K562 (cell line): ENCODE measurements around the gene ATP6V0A1. TPM values are rescaled to one million over a fixed set of nuclear protein-coding genes. Genes with fewer than 3 reads are reported as not detected.

Experiments
- ATAC-seq: fragments of 200-7000 bp; cut with Tn5 transposase; 3 replicates; pipeline ENCODE4 v1.9.1; 2020; ENCODE audit warnings: moderate library complexity
- BruUV-seq: library from RNA; stranded (reverse); fragments of 400-500 nt; replicated peaks from 2 replicates; lab custom pipeline; 2021; lab: Mats Ljungman, UMichigan
- CTCF ChIA-PET: fragments of 300-600 bp; formaldehyde crosslinking; extraction: SDS; loops from one replicate; lab custom pipeline; 2021; ENCODE audit warnings: low intra/inter-chr PET ratio; lab: Yijun Ruan, JAX
- POLR2A ChIA-PET: fragments of 300-600, 350-650 bp; sonication (Branson Sonifier 250); formaldehyde crosslinking; extraction: SDS; loops from one replicate; lab custom pipeline; 2021; ENCODE audit warnings: antibody characterized with exemption, inconsistent platforms; lab: Yijun Ruan, JAX
- DNase-seq, 4 experiments: peaks; one replicate each; pipeline versions ENCODE4 v3.0.0 to v3.0.0-alpha.2; 2011 to 2018; ENCODE audit warnings: low spot score in 3 of 4, mixed read lengths in 3 of 4; ENCODE audit errors: extremely low read depth in 1 of 4
- FAIRE-seq: peaks from 2 replicates; lab custom pipeline; 2011; peaks lifted over from hg19 to GRCh38; lab: Jason Lieb, UNC
- H2AFZ ChIP-seq: 2 replicates; pipeline ENCODE4 v1.6.0; 2011; ENCODE audit warnings: low read depth, low read length, control low read depth, inconsistent platforms
- H3K27ac ChIP-seq: fragments of 200-600 bp; 3 replicates; pipeline ENCODE4 v1.8.0; 2011; ENCODE audit warnings: low read depth, mild to moderate bottlenecking, control low read depth, inconsistent platforms, low read length, moderate library complexity, mixed read lengths; ENCODE audit errors: extremely low read depth
- H3K27me3 ChIP-seq, 2 experiments: fragments of 300-600 bp in 1 of 2; 2 replicates in 1 of 2; 3 replicates in 1 of 2; pipeline versions ENCODE4 v1.6.0 to v1.8.0; 2011; ENCODE audit warnings: inconsistent platforms in 2 of 2, low read length in 2 of 2, mild to moderate bottlenecking in 1 of 2, mixed read lengths in 1 of 2, moderate library complexity in 1 of 2; ENCODE audit not compliant: control insufficient read depth in 2 of 2, insufficient read depth in 2 of 2
- H3K36me3 ChIP-seq: fragments of 300-600 bp; 3 replicates; pipeline ENCODE4 v1.8.0; 2011; ENCODE audit warnings: mild to moderate bottlenecking, low read length, inconsistent platforms; ENCODE audit not compliant: control insufficient read depth, insufficient read depth
- H3K4me1 ChIP-seq, 2 experiments: fragments of 200-600 bp in 1 of 2; replicated peaks in 1 of 2; 2 replicates in 1 of 2; 3 replicates in 1 of 2; pipeline versions ENCODE4 v1.5.1 to v1.8.0; 2011; ENCODE audit warnings: inconsistent platforms in 2 of 2, low read length in 2 of 2, mild to moderate bottlenecking in 1 of 2, mixed read lengths in 1 of 2, moderate library complexity in 1 of 2; ENCODE audit not compliant: control insufficient read depth in 2 of 2, insufficient read depth in 2 of 2
- H3K4me2 ChIP-seq: 2 replicates; pipeline ENCODE4 v1.6.1; 2011; ENCODE audit warnings: low read length, control low read depth, inconsistent platforms, mixed read lengths; ENCODE audit not compliant: insufficient read depth
- H3K4me3 ChIP-seq: fragments of 200-600 bp; sonication (generic), shearing (Covaris generic); 2 replicates; pipeline ENCODE4 v1.5.1; 2016; ENCODE audit warnings: control low read depth, inconsistent platforms
- H3K79me2 ChIP-seq: fragments of 200-600 bp; 3 replicates; pipeline ENCODE4 v1.8.0; 2011; ENCODE audit warnings: low read length, inconsistent platforms; ENCODE audit not compliant: control insufficient read depth, insufficient read depth
- H3K9ac ChIP-seq, 2 experiments: 2 replicates each; pipeline versions ENCODE4 v1.6.0 to v1.6.1; 2011; ENCODE audit warnings: low read depth in 2 of 2, low read length in 2 of 2, control low read depth in 1 of 2, inconsistent platforms in 1 of 2, mild to moderate bottlenecking in 1 of 2, mixed read lengths in 1 of 2; ENCODE audit not compliant: insufficient read depth in 1 of 2
- H3K9me1 ChIP-seq: one replicate; pipeline ENCODE4 v1.6.0; 2011; ENCODE audit warnings: inconsistent platforms, mild to moderate bottlenecking, low read length, moderate library complexity; ENCODE audit not compliant: control insufficient read depth, insufficient read depth
- H3K9me3 ChIP-seq: replicated peaks from 2 replicates; pipeline ENCODE4 v1.5.1; 2011; ENCODE audit warnings: low read depth, low read length, inconsistent platforms; ENCODE audit not compliant: control insufficient read depth, insufficient read depth
- H4K20me1 ChIP-seq: replicated peaks from 2 replicates; pipeline ENCODE4 v1.6.1; 2011; ENCODE audit warnings: low read length, inconsistent platforms, mixed read lengths; ENCODE audit not compliant: control insufficient read depth, insufficient read depth
- MIER1 ChIP-seq: fragments of 450-650 bp; IDR thresholded peaks from 2 replicates; pipeline ENCODE4 v1.6.1; 2016; ENCODE audit warnings: antibody characterized with exemption, mild to moderate bottlenecking, low read depth
- PHF21A ChIP-seq: fragments of 450-650 bp; IDR thresholded peaks from 2 replicates; pipeline ENCODE4 v1.6.1; 2017; ENCODE audit warnings: low read depth, borderline replicate concordance
- POLR2G ChIP-seq: fragments of 200-400 bp; formaldehyde crosslinking; IDR thresholded peaks from 2 replicates; pipeline ENCODE4 v1.6.1; 2017; ENCODE audit warnings: low read depth, mild to moderate bottlenecking, antibody characterized with exemption, low read length, moderate library complexity
- RBM22 ChIP-seq: fragments of 200-400 bp; formaldehyde crosslinking; IDR thresholded peaks from 2 replicates; pipeline ENCODE4 v1.6.1; 2018; ENCODE audit warnings: low read length, low read depth; ENCODE audit not compliant: poor library complexity, severe bottlenecking
- WGBS: fragments of 100-300 bp; shearing (Covaris generic); methylation state at CpG from one replicate; pipeline ENCODE4 v1.1.6; 2016; ENCODE audit warnings: low coverage, mixed read lengths; ENCODE audit not compliant: insufficient coverage; ENCODE audit errors: missing lambda C conversion rate; 5-methylcytosine and 5-hydroxymethylcytosine counted together
- in situ Hi-C: fragments of 300-500 bp; cut with MboI; formaldehyde crosslinking; loops from 4 replicates; pipeline ENCODE4 v1.15.0; 2018; ENCODE audit warnings: inconsistent platforms, mixed read lengths
- intact Hi-C: fragments of 100-400 bp; cut with micrococcal nuclease; formaldehyde crosslinking; loops from 2 replicates; pipeline ENCODE4 v1.14.2; 2022
- polyA plus RNA-seq, 8 experiments: library from polyadenylated mRNA; depleted of rRNA in 4 of 8; stranded (reverse) in 5 of 8; unstranded in 3 of 8; fragments of >200 nt; fragmentation: Nextera tagmentation in 2 of 8; fragmentation: Illumina TruSeq in 1 of 8; extraction: Ambion mirVana in 2 of 8; extraction: Trizol in 1 of 8; gene quantifications; 2 replicates each; pipeline versions ENCODE4 v1.2.1 to v1.2.3, GENCODE V29; 2011 to 2014; ENCODE audit warnings: inconsistent platforms in 1 of 8, missing spikeins in 1 of 8
- total RNA-seq, 7 experiments: library from RNA; depleted of rRNA in 6 of 7; stranded (reverse); fragments of >200 nt in 6 of 7; fragmentation: Illumina TruSeq in 2 of 7; extraction: Trizol in 2 of 7; gene quantifications; 2 replicates each; pipeline versions ENCODE4 v1.2.1 to v1.2.3, GENCODE V29; 2011 to 2021; ENCODE audit warnings: low replicate concordance in 1 of 7

The ATP6V0A1 gene
- total and polyA plus RNA-seq, 9 of the 15 experiments (the other 6 are each of a cell fraction or from before 2014, with no cell fraction given) = 11.8 to 158 (median 75.5) TPM

DNA sequence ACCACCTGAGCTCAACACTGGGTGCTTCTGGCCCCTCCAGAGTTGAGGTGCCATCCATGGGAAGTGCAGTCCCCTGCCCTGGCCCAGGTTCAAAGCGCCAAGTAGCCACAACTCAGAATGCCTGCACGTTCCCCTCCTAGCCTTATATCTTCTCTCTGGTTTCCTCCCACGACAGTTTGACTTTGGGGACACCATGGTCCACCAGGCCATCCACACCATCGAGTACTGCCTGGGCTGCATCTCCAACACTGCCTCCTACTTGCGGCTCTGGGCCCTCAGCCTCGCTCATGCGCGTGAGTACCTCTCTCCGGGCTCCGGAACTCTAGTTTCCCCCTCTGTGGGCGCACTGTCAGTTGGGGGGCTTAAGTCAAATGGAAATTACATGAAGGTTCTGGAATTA is 55.0 kb downstream of the ATP6V0A1 start:
- Histone ChIP-seq H3K27me3 (no peaks in the 10 kb centered on the region), H3K4me1 (peaks cover 30 to 32% of the 10 kb centered on the region in 2 experiments), H4K20me1 (no peaks in the 10 kb centered on the region), H3K4me2 (no peak overlapping the region), H3K9me1 (peaks cover 7% of the 10 kb centered on the region), H3K9ac (peak overlapping the region in 1 of 2 experiments; percentile 75; a peak in 1 of 4 replicates), H2AFZ (no peak overlapping the region), H3K36me3 (peaks cover 88% of the 10 kb centered on the region), H3K79me2 (peaks cover 11% of the 10 kb centered on the region; the same call in 1 of the 3 replicates)
- no TSS peak for BruUV-seq
- FAIRE-seq (no peak), DNase-seq (no peak), ATAC-seq (no peak)
- in situ Hi-C loops (no loop called here), intact Hi-C loops (no loop called here)
- CTCF ChIA-PET = no interaction called here
- POLR2A ChIA-PET = no interaction called here
- 88% methylated on average over 11 of the region's 11 CpGs for WGBS
- TF ChIP-seq MIER1 (no peak), RBM22 (peak; percentile 10)
- TF ChIP-seq, all 486 proteins: peak for 1
- no peak overlapping the region for H3K27ac ChIP-seq
- H3K4me3 ChIP-seq = no peak overlapping the region
- no peaks in the 10 kb centered on the region for H3K9me3 ChIP-seq

DNA sequence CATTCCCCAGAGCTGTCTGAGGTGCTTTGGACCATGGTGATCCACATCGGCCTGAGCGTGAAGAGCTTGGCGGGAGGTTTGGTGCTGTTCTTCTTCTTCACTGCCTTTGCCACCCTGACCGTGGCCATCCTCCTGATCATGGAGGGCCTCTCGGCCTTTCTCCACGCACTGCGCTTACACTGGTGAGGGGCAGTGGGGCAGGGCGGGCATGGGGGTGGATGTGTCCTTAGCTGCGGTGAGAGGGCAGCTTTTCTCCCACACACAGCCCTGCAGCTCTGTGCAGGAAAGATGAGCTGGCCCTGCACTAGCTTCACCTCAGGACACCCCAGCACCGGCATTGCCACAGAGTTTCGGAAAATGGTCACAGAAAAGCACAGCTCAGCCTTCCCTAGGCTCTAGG is 55.6 kb downstream of the ATP6V0A1 start:
- DNase-seq (peak in 1 of 4 experiments; percentile 4), ATAC-seq (no peak), FAIRE-seq (no peak)
- Histone ChIP-seq H4K20me1 (no peaks in the 10 kb centered on the region), H3K4me1 (peaks cover 36 to 38% of the 10 kb centered on the region in 2 experiments), H3K79me2 (peaks cover 11% of the 10 kb centered on the region; the same call in 1 of the 3 replicates), H3K36me3 (peaks cover 86% of the 10 kb centered on the region), H3K27me3 (no peaks in the 10 kb centered on the region), H3K27ac (no peak overlapping the region), H3K9me1 (peaks cover 7% of the 10 kb centered on the region), H3K4me2 (no peak overlapping the region), H3K9ac (peak overlapping the region in 1 of 2 experiments; percentile 29; a peak in 2 of 4 replicates), H3K9me3 (no peaks in the 10 kb centered on the region), H2AFZ (no peak overlapping the region), H3K4me3 (no peak overlapping the region)
- in situ Hi-C loops = no loop called here
- BruUV-seq = no TSS peak
- ChIA-PET CTCF (no interaction called here), POLR2A (interaction anchor here (0.7 to 1.1 kb wide), 4 partner anchors 18 to 231 kb away, joined by 3 to 5 read pairs (median 3); no protein-coding TSS in a partner anchor)
- 95% methylated on average over 11 of the region's 11 CpGs for WGBS
- intact Hi-C loops = no loop called here
- peak; percentile 26; the same call in 1 of the 2 replicates for TF ChIP-seq POLR2G
- no peak for TF ChIP-seq PHF21A
